Brain microvascular endothelial cell (primary cell): ENCODE results near the gene GLMN.

Source experiments
- DNase-seq: peaks from one replicate; pipeline ENCODE4 v3.0.0-alpha.2; 2020
- H3K27ac ChIP-seq: fragments of 250-450 bp; sonication (Bioruptor Pico); 2 replicates; pipeline ENCODE4 v1.5.1; 2020; ENCODE audit warnings: mild to moderate bottlenecking, moderate library complexity
- H3K27me3 ChIP-seq: fragments of 250-450 bp; sonication (Bioruptor Pico); replicated peaks from 2 replicates; pipeline ENCODE4 v1.5.1; 2020; ENCODE audit warnings: mild to moderate bottlenecking
- H3K36me3 ChIP-seq: fragments of 250-450 bp; sonication (Bioruptor Pico); replicated peaks from 2 replicates; pipeline ENCODE4 v1.5.1; 2020; ENCODE audit warnings: mild to moderate bottlenecking
- H3K4me3 ChIP-seq: 2 replicates; pipeline ENCODE4 v1.5.1; 2011; ENCODE audit warnings: low read depth, mild to moderate bottlenecking, control low read depth, low read length, moderate library complexity
- in situ Hi-C: cut with HindIII; loops from 2 replicates; pipeline ENCODE4 v1.10.0; 2017; ENCODE audit warnings: low sequenced_read_pairs, low pct_ligation_motif_present
- TF ChIP-seq, protein P1 (sequence below): IDR thresholded peaks from 2 replicates; pipeline ENCODE4 v1.5.1; 2011; ENCODE audit warnings: low read depth, mild to moderate bottlenecking, moderate library complexity, low read length, control low read depth, inconsistent platforms; ENCODE audit errors: missing control alignments

GLMN gene

DNA sequence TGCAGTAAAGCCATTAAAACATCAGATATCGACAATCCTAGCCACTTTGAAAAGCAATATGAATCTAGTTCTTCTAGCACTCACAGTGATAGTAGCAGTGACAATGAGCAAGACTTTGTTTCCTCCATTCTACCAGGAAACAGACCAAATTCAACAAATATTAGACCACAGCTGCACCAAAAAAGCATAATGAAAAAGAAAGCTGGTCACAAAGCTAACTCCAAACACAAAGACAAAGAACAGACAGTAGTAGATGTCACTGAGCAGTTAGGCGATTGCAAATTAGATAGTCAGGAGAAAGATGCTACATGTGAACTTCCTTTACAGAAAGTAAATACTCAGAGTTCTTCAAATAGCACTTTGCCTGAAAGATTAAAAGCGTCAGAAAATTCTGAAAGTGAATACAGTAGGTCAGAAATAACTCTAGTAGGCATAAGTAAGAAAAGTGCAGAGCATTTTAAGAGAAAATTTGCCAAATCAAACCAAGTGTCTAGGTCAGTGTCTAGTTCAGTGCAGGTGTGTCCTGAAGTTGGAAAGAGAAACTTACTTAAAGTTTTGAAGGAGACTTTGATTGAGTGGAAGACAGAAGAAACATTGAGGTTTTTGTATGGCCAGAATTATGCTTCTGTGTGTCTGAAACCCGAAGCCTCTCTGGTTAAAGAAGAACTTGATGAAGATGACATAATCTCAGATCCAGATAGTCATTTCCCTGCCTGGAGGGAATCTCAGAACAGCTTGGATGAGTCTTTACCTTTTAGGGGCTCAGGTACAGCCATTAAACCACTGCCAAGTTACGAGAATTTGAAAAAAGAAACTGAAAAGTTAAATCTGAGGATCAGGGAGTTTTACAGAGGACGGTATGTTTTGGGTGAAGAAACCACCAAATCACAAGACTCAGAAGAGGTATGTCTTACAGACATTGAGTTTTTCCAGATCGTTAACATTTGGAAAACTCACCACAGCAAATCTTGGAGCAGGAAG lies 25.0 kb upstream of the GLMN start:
- Histone ChIP-seq H3K27ac (no peak overlapping the region), H3K27me3 (no peaks in the 10 kb centered on the region), H3K4me3 (no peak overlapping the region), H3K36me3 (peaks cover 10% of the 10 kb centered on the region)
- in situ Hi-C loops: no loop called here
- no peak for DNase-seq
- TF ChIP-seq, protein P1, sequence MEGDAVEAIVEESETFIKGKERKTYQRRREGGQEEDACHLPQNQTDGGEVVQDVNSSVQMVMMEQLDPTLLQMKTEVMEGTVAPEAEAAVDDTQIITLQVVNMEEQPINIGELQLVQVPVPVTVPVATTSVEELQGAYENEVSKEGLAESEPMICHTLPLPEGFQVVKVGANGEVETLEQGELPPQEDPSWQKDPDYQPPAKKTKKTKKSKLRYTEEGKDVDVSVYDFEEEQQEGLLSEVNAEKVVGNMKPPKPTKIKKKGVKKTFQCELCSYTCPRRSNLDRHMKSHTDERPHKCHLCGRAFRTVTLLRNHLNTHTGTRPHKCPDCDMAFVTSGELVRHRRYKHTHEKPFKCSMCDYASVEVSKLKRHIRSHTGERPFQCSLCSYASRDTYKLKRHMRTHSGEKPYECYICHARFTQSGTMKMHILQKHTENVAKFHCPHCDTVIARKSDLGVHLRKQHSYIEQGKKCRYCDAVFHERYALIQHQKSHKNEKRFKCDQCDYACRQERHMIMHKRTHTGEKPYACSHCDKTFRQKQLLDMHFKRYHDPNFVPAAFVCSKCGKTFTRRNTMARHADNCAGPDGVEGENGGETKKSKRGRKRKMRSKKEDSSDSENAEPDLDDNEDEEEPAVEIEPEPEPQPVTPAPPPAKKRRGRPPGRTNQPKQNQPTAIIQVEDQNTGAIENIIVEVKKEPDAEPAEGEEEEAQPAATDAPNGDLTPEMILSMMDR: no peak

DNA sequence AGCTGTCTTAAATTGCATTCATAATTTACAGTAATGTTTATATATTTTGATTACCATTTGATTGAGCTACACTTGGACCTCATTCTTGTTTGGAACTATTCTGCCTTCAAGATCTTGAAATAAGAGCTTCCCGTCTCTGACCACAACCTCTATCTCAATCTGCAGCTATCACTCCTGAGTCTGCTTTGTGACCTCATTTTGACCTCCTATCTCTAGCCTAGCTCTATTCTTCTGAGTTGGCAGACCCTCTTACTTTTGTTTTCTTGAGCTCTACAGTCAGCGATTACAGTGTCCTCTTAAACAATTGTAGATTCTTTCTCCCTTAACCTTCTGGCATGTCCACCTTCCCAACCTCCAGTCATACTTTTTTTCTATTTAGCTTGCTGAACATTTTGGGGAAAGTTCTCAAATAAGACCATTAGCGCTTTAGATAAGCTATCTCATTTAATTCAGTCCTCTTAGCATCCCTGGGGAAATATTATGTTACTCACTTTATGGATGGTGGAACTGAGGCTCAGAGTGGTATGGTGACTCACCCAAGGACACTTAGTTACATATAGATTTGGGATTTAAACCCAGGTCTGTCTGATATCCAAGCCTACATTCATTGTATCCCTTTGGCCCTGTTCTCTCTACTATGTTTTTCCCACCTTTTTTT lies 19.2 kb upstream of the GLMN start:
- Histone ChIP-seq H3K4me3 (no peak overlapping the region), H3K27me3 (no peaks in the 10 kb centered on the region), H3K36me3 (peaks cover 4% of the 10 kb centered on the region), H3K27ac (no peak overlapping the region)
- in situ Hi-C loops: no loop called here
- DNase-seq: peak; percentile 2
- TF ChIP-seq, protein P1: no peak

DNA sequence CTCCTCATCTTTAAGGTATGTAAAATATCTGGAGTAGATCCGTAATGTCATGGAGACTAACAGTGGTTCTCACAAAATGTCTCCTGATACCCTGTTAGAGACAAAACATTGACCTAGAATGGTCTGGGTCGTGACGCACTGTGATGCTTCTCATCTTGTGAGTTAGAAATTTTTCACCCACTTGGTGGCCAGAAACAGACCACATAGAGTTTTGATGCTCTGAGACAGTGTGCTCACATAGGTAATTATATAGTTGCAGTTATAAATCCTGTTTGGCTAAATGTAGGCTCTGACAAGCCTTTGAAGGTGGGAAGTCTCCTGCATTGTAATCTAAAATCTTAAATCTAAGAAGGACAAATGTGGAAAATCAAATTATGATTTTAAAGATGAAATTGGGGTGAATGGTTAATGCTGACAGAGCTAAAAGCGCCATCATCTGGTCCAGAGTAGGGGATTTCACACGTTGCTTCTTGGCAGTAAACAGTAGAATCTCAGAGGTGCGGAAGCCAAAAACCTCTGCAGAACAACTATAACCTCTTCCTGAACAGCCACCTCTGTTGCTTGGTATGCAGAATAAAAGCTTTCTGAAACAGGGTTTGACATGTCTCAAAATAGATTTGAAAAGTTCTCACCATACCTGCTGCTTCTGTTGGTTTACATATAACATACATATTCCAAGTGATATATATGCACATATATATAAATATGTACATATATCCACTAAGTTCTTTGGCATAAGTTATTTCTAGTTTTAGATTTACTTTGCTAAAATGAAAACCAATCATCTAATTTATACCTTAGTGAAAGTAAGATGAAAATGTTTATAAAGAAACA lies 17.2 kb upstream of the GLMN start:
- Histone ChIP-seq H3K4me3 (no peak overlapping the region), H3K27me3 (no peaks in the 10 kb centered on the region), H3K27ac (no peak overlapping the region), H3K36me3 (peaks cover 8% of the 10 kb centered on the region)
- TF ChIP-seq, protein P1: no peak
- DNase-seq: no peak
- in situ Hi-C loops: no loop called here

DNA sequence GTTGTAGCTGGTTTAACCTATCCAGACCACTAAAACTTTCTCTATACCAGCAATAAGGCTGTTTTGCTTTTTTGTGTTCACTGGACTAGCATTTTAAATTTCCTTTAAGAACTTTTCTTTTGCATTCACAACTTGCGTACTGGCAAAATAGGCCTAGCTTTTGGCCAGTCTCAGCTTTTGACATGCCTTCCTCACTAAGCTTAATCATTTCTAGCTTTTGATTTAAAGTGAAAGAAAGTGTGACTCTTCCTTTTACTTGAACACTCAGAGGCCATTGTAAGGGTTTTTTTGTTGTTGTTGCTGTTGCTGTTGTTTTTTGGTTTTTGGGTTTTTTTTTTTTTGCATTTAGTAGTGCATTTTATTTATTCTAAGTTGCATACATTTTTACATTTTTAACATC lies 15.2 kb upstream of the GLMN start:
- TF ChIP-seq, protein P1: no peak
- H3K36me3 ChIP-seq: peaks cover 4% of the 10 kb centered on the region
- H3K4me3 ChIP-seq: no peak overlapping the region
- H3K27ac ChIP-seq: no peak overlapping the region
- H3K27me3 ChIP-seq: no peaks in the 10 kb centered on the region
- in situ Hi-C loops: no loop called here
- DNase-seq: no peak

DNA sequence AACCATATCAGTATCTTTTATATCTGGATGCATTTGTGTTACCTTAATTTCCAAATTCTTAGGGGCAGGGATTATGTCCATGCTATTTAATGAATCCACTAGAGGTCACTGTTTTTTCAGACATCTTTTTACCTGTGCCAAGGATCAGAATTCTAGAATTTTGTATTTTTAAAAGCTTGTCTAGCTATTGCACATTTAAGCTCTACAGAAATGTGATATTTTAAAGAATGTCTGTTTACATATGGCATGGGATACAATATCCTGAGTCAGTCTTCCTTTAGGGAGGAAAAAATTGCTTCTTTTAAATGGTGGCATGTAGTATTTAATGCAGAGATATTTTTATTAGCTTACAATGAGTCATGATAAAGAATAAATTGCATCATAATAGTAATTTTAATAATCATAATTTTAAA lies 11.4 kb upstream of the GLMN start:
- DNase-seq: no peak
- H3K27ac ChIP-seq: no peak overlapping the region
- no peaks in the 10 kb centered on the region for H3K27me3 ChIP-seq
- peaks cover 10% of the 10 kb centered on the region for H3K36me3 ChIP-seq
- H3K4me3 ChIP-seq: no peak overlapping the region
- TF ChIP-seq, protein P1: peak; percentile 32
- in situ Hi-C loops: no loop called here
